Measurements from ENCODE around the gene PIM1.
A peak's percentile ranks its signal among the peaks of the same experiment; 100 is the strongest.

Gene PIM1

GRCh38 chr6:37131104-37131959, 38.6 kb upstream of the PIM1 start:
- peak overlapping the region; percentile 14 for H2AFZ ChIP-seq (ENCODE audit: low read depth, low read length)
- peaks cover 60% of the 10 kb centered on the region for H3K4me1 ChIP-seq (ENCODE audit: insufficient read depth, low read length)
- H3K9me3 ChIP-seq (ENCODE audit: low read length), result no peaks in the 10 kb centered on the region
- H3K36me3 ChIP-seq (ENCODE audit: insufficient read depth, low read length), result no peaks in the 10 kb centered on the region
- no peaks in the 10 kb centered on the region for H3K27me3 ChIP-seq (ENCODE audit: insufficient read depth, low read length)
- H3K4me3 ChIP-seq (ENCODE audit: low read length), result peak overlapping the region; percentile 35

- H3K4me1 ChIP-seq (ENCODE audit: insufficient read depth, low read length), result peaks cover 60% of the 10 kb centered on the region
- H3K9me3 ChIP-seq (ENCODE audit: low read length), result no peaks in the 10 kb centered on the region
- no peaks in the 10 kb centered on the region for H3K36me3 ChIP-seq (ENCODE audit: insufficient read depth, low read length)
- H3K4me3 ChIP-seq (ENCODE audit: low read length), result peak overlapping the region; percentile 35
- no peak overlapping the region for H2AFZ ChIP-seq (ENCODE audit: low read depth, low read length)
- H3K27me3 ChIP-seq (ENCODE audit: insufficient read depth, low read length), result no peaks in the 10 kb centered on the region
These were observed 38.0 kb upstream of the PIM1 start for GRCh38 chr6:37131960-37132253.

GRCh38 chr6:37134036-37134395, 35.9 kb upstream of the PIM1 start:
- H3K4me1 ChIP-seq (ENCODE audit: insufficient read depth, low read length), result peaks cover 60% of the 10 kb centered on the region
- H2AFZ ChIP-seq (ENCODE audit: low read depth, low read length), result no peak overlapping the region
- H3K9me3 ChIP-seq (ENCODE audit: low read length), result no peaks in the 10 kb centered on the region
- no peaks in the 10 kb centered on the region for H3K27me3 ChIP-seq (ENCODE audit: insufficient read depth, low read length)
- no peaks in the 10 kb centered on the region for H3K36me3 ChIP-seq (ENCODE audit: insufficient read depth, low read length)
- H3K4me3 ChIP-seq (ENCODE audit: low read length), result no peak overlapping the region

- Histone ChIP-seq H3K9me3 (ENCODE audit: low read length) (no peaks in the 10 kb centered on the region), H3K27me3 (ENCODE audit: insufficient read depth, low read length) (no peaks in the 10 kb centered on the region), H2AFZ (ENCODE audit: low read depth, low read length) (no peak overlapping the region), H3K4me1 (ENCODE audit: insufficient read depth, low read length) (peaks cover 60% of the 10 kb centered on the region), H3K36me3 (ENCODE audit: insufficient read depth, low read length) (no peaks in the 10 kb centered on the region), H3K4me3 (ENCODE audit: low read length) (no peak overlapping the region)
These were observed 35.4 kb upstream of the PIM1 start for GRCh38 chr6:37134396-37135191.

- Histone ChIP-seq H3K27me3 (ENCODE audit: insufficient read depth, low read length) (no peaks in the 10 kb centered on the region), H3K4me1 (ENCODE audit: insufficient read depth, low read length) (peaks cover 53% of the 10 kb centered on the region), H2AFZ (ENCODE audit: low read depth, low read length) (no peak overlapping the region), H3K9me3 (ENCODE audit: low read length) (no peaks in the 10 kb centered on the region), H3K4me3 (ENCODE audit: low read length) (peak overlapping the region; percentile 69), H3K36me3 (ENCODE audit: insufficient read depth, low read length) (no peaks in the 10 kb centered on the region)
These were observed 33.9 kb upstream of the PIM1 start for GRCh38 chr6:37135835-37136694.

- Histone ChIP-seq H3K4me1 (ENCODE audit: insufficient read depth, low read length) (peaks cover 53% of the 10 kb centered on the region), H2AFZ (ENCODE audit: low read depth, low read length) (peak overlapping the region; percentile 19), H3K4me3 (ENCODE audit: low read length) (peak overlapping the region; percentile 69), H3K36me3 (ENCODE audit: insufficient read depth, low read length) (no peaks in the 10 kb centered on the region), H3K9me3 (ENCODE audit: low read length) (no peaks in the 10 kb centered on the region), H3K27me3 (ENCODE audit: insufficient read depth, low read length) (no peaks in the 10 kb centered on the region)
These were observed 33.1 kb upstream of the PIM1 start for GRCh38 chr6:37136821-37137200.

- H3K36me3 ChIP-seq (ENCODE audit: insufficient read depth, low read length), result no peaks in the 10 kb centered on the region
- peak overlapping the region; percentile 69 for H3K4me3 ChIP-seq (ENCODE audit: low read length)
- peaks cover 57% of the 10 kb centered on the region for H3K4me1 ChIP-seq (ENCODE audit: insufficient read depth, low read length)
- H2AFZ ChIP-seq (ENCODE audit: low read depth, low read length), result peak overlapping the region; percentile 19
- no peaks in the 10 kb centered on the region for H3K9me3 ChIP-seq (ENCODE audit: low read length)
- H3K27me3 ChIP-seq (ENCODE audit: insufficient read depth, low read length), result no peaks in the 10 kb centered on the region
These were observed 32.5 kb upstream of the PIM1 start for GRCh38 chr6:37137201-37138090.

GRCh38 chr6:37138856-37139229, 31.1 kb upstream of the PIM1 start:
- no peak overlapping the region for H2AFZ ChIP-seq (ENCODE audit: low read depth, low read length)
- H3K36me3 ChIP-seq (ENCODE audit: insufficient read depth, low read length), result no peaks in the 10 kb centered on the region
- H3K4me3 ChIP-seq (ENCODE audit: low read length), result no peak overlapping the region
- peaks cover 60% of the 10 kb centered on the region for H3K4me1 ChIP-seq (ENCODE audit: insufficient read depth, low read length)
- H3K9me3 ChIP-seq (ENCODE audit: low read length), result no peaks in the 10 kb centered on the region
- no peaks in the 10 kb centered on the region for H3K27me3 ChIP-seq (ENCODE audit: insufficient read depth, low read length)

- H3K36me3 ChIP-seq (ENCODE audit: insufficient read depth, low read length), result no peaks in the 10 kb centered on the region
- no peaks in the 10 kb centered on the region for H3K9me3 ChIP-seq (ENCODE audit: low read length)
- no peak overlapping the region for H3K4me3 ChIP-seq (ENCODE audit: low read length)
- H2AFZ ChIP-seq (ENCODE audit: low read depth, low read length), result no peak overlapping the region
- no peaks in the 10 kb centered on the region for H3K27me3 ChIP-seq (ENCODE audit: insufficient read depth, low read length)
- peaks cover 57% of the 10 kb centered on the region for H3K4me1 ChIP-seq (ENCODE audit: insufficient read depth, low read length)
These were observed 30.6 kb upstream of the PIM1 start for GRCh38 chr6:37139230-37139962.

GRCh38 chr6:37140145-37140544, 29.8 kb upstream of the PIM1 start:
- no peaks in the 10 kb centered on the region for H3K9me3 ChIP-seq (ENCODE audit: low read length)

GRCh38 chr6:37141281-37142049, 28.5 kb upstream of the PIM1 start:
- Histone ChIP-seq H3K4me1 (ENCODE audit: insufficient read depth, low read length) (peaks cover 41% of the 10 kb centered on the region), H2AFZ (ENCODE audit: low read depth, low read length) (no peak overlapping the region), H3K4me3 (ENCODE audit: low read length) (no peak overlapping the region), H3K36me3 (ENCODE audit: insufficient read depth, low read length) (no peaks in the 10 kb centered on the region), H3K9me3 (ENCODE audit: low read length) (no peaks in the 10 kb centered on the region), H3K27me3 (ENCODE audit: insufficient read depth, low read length) (no peaks in the 10 kb centered on the region)

More at GRCh38 chr6:37140145-37140544, 29.8 kb upstream of the PIM1 start:
- peaks cover 54% of the 10 kb centered on the region for H3K4me1 ChIP-seq (ENCODE audit: insufficient read depth, low read length)
- H3K36me3 ChIP-seq (ENCODE audit: insufficient read depth, low read length), result no peaks in the 10 kb centered on the region
- H3K4me3 ChIP-seq (ENCODE audit: low read length), result no peak overlapping the region
- H2AFZ ChIP-seq (ENCODE audit: low read depth, low read length), result no peak overlapping the region
- H3K27me3 ChIP-seq (ENCODE audit: insufficient read depth, low read length), result no peaks in the 10 kb centered on the region

All from neuron (in vitro differentiated cells).